HG02885 (cell line): ENCODE data around the gene OMP.

ENCODE experiments used
- ATAC-seq: cut with Tn5 transposase; IDR thresholded peaks from one replicate; pipeline ENCODE4 v1.9.1; 2021; ENCODE audit warnings: mild to moderate bottlenecking; ENCODE audit not compliant: unreplicated experiment, poor library complexity

The OMP gene

DNA sequence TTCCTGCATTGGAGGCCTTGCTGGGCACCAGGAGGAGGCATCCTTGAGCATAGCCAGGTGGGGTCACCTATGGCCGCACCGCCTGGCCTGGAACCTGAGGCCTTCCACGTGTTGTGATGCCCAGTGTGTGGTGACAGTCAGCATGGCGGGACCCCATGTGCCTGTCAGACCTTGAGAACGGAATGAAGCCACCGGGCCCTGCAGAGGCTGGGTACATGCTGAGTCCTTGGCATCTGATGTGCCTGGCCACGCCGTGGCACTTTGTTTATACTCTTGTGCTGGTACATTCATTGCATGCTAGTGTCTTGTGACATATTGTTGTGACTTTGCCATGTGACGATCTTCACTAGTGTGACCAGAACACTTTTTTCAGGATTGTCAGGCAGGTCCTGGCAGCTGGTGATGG is 16.9 kb downstream of the OMP start:
- no peak for ATAC-seq

DNA sequence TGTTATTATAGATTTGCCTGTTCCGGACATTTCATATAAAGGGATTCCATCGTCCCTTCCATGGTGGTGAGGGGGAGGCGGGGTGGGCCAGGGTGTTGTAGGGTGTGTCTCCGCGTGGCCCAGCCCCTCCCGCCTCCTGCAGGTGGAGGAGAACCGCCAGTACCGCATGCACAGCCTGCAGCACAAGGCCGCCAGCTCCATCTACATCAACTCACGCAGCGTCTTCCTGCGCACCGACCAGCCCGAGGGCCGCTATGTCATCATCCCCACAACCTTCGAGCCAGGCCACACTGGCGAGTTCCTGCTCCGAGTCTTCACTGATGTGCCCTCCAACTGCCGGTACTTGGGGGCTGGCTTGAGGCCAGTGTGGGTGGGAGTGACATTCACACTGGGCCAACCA is 17.9 kb downstream of the OMP start:
- no peak for ATAC-seq

DNA sequence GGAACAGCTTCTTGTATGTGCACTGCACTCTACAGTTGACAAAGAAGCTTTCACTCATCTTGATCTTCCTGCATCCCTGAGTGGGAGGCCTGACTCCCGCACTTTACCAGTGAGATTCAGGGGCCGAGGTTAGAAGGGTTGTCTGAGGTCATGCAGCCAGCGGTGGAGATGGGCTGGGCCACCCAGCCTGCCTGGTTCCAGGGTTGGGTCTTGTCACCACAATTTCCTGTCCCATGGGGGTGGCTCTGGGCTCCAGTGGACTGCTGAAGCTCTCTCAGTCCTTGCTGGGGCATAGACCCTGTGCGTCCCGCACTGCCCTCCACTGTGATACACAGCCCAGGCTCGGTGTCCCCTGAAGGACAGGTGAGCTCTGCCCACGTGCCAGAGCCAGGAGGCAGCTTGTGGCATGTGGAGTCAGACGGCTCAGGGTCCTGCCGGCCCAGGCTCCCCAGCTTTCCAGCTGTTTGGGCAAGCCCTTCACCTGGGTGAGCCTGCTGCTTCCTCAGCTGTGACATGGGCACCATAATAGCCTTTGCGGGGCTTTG is 18.5 kb downstream of the OMP start:
- ATAC-seq: no peak

DNA sequence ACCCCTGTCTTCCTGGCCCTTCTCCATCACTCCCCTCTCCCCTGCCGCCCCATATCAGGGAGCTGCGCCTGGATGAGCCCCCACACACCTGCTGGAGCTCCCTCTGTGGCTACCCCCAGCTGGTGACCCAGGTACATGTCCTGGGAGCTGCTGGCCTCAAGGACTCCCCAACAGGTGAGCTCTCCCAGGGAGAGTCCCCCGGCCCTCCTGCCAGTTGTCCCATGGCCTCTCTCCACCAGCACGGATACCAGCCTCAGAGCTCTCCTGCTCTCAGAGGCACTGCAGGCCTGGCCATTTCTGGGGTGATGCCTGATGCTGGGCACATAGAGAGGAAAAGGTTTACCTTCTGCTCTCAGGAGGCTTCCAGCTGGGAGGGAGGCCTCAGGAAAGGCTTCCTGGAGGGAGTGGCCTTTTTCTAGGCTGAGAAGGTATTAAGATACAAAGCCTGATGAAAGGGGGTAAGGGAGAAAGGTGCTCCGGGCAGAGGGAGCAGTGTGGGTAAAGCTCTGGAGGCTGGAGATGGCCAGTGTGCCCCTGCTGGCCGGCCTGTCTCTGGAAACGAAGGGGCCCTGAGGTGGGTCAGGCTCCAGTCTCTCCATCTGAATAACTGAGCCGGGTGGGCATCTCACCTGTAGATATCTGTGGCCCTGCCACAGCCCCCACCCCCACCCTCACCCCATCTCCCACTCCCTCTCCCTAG is 19.4 kb downstream of the OMP start:
- no peak for ATAC-seq

DNA sequence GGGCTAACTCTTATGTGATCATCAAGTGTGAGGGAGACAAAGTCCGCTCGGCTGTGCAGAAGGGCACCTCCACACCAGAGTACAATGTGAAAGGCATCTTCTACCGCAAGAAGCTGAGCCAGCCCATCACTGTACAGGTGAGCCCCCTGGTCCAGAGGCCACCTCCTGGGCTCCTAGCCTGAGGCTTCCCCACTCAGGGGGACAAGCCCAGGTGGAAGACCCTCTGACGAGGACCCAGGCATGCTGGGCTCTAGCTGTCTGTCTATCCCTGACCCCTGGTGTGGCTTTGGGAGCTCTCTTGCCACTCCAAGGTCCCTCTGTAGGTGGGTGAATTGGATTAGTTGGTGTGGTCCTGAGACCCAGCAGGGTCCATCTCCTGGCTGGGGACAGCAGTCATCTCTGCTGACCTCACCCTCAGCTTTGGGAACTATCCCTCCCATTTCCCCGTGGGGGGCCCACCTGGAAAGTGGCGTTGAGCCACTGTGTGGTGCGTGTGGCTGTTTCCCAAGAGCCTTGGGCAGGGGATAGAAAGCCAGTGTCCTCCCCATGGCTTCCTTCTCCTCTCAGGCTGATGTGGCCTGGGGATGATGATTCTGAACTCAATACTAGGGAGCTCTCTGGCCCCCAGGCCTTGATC is 20.1 kb downstream of the OMP start:
- no peak for ATAC-seq

DNA sequence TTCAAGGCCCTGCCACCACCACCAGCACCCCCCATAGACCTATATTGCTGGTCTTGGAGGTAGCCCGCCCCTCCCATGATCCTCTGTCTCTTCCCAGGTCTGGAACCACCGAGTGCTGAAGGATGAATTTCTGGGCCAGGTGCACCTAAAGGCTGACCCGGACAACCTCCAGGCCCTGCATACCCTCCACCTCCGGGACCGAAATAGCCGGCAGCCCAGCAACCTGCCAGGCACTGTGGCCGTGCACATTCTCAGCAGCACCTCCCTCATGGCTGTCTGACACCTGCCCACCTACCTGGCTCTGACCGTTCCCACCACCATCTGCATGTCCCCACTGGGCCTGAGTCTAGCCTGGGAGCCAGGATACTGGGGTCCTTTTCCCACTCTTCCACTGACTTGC is 21.0 kb downstream of the OMP start:
- no peak for ATAC-seq

DNA sequence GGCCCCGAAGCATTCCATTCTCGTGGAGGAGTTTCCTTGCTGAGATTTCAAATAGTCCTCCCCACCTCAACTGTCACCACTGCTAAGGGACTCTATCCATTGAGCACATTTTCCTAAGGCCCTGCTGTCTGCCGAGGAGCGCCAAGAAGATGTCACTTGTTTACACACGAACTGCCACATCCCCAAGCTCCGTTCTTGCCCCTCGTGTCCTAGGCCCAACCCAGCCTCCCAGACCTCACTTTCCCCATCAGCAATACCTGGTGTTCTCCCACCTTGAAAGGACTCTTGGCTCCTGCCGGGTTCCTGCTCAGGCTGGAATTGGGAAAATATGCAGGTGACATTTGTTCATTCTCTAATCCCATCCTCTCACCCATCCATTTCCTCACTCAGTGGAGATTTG is 21.4 kb downstream of the OMP start:
- ATAC-seq: no peak

DNA sequence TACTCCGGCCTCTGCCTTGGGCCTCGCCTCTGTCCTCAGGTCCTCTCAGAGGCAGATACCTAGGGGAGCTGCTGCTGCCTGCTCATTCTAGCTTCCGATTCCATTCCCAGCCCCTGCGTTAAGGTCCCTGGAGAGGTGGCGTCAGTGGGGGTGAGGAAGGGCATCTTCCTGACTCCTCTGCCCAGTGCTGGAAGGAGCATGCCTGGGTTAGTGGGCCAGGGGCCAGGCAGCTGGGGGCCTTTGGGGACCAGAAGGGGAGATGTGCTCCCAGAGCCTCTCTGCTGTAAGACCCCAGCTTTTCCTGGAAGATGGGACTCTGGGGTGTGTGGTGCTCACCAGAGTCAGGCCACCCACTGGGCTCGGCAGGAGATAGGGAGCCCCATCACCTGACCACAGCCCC is 21.8 kb downstream of the OMP start:
- no peak for ATAC-seq

DNA sequence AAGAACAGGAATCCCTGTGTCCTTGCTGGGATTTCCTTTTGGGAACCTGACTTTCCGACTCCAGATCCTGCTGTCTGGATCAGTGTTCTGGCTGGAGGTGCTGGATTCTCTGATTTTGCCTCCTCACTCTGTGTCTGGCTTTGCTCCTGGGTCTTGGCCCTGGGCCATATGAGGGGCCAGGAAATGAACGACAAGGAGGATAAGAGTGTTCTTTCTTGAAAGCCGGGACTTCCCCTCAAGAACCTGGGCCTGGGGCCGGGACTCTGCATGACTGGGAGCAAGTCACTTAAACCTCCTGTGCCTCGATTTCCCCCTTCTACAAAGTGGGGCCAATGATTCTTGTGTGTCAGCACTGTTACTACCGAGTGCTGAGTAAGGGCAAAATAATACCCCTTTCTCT is 22.6 kb downstream of the OMP start:
- no peak for ATAC-seq

DNA sequence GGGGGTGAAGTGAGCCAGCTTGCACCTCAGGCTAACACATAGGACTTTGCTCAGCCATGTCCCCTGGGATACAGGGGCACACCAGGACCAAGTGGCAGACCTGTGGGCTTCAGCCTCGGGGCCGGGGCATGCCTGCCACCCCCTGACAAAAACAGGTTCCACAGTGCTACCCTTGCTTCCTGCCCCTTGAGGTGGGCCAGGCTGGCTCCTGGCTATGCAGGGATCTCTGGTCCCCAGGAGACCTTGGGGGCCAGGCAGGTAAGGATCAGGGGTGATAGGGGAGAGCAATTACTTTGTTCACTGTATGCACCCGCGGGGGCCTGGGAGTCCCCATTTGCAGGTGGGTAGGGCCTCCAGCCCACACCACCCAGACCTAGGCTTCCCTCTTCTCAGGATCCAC is 23.1 kb downstream of the OMP start:
- ATAC-seq: no peak

DNA sequence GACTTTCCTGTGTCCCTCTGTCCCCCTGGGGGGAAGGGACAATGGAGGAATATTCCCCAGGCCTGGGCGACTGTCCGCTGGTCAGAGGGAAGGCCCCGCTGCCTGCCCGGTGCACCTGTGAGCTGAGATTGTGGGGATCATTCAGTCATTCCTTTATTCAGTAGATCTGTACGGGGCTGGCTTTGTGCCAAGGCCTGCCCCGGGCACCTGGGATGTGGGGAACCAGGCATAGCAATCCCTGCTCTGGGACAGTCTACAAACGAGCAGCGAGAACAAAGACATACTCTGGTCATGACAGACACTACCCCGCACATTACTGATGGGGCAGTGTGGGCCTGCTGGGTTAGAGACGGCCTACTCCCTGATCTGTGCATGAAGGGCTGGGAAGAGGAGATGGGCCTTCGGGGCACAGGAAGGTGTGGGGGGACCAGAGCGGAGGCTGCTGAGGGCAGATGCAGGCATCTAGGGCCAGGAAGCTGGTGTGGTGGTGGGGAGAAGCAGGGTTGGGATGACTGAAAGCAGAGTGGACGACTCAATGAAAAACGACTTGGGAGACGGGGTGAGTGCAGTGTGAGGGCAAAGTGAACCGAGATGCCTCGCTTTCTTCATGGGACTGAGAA is 23.6 kb downstream of the OMP start:
- no peak for ATAC-seq

DNA sequence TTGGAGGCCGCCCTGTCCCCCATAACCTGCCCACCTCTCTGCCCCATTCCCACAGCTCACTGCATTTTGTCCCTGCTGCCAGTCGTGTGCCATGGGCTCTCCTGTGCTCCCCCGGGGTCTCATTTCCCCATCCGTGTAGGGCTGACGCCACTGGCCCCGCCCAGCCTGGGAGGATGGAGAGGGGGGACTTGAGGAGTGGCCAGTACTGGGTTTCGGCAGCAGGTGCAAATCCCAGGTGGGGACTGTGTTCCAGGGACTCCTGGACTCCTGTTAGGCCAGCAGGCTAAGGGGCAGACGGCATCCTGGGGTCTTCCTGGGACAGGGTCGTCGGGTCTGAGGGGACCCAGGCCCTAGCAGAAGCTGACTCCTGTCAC is 24.2 kb downstream of the OMP start:
- no peak for ATAC-seq

DNA sequence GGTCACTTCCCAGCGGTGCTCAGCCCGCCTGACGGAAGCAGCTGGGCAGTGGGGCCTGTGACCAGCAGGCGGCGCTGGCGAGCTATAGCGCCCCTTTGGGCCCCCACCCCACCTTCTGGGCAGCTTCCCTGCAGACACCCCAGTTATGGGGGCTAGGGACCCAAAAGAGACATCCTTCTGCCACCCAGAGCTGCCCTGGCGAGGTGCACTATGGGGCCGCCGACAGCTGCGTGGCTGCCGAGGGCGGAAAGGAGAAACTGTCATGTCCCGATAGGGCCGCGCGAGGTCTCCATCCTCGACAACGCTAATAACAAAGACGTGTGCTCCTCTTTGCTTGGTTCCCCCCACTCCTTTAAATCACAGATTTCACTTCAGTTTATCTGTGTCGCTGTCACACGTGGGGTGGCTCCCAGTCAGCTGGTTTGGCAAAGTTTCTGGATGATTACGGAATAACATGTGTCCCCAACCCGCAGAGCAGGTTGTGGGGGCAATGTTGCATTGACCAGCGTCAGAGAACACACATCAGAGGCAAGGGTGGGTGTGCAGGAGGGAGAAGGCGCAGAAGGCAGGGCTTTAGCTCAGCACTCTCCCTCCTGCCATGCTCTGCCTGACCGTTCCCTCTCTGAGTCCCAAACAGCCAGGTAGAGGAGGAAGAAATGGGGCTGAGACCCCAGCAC is 24.7 kb downstream of the OMP start:
- peak; percentile 56 for ATAC-seq

DNA sequence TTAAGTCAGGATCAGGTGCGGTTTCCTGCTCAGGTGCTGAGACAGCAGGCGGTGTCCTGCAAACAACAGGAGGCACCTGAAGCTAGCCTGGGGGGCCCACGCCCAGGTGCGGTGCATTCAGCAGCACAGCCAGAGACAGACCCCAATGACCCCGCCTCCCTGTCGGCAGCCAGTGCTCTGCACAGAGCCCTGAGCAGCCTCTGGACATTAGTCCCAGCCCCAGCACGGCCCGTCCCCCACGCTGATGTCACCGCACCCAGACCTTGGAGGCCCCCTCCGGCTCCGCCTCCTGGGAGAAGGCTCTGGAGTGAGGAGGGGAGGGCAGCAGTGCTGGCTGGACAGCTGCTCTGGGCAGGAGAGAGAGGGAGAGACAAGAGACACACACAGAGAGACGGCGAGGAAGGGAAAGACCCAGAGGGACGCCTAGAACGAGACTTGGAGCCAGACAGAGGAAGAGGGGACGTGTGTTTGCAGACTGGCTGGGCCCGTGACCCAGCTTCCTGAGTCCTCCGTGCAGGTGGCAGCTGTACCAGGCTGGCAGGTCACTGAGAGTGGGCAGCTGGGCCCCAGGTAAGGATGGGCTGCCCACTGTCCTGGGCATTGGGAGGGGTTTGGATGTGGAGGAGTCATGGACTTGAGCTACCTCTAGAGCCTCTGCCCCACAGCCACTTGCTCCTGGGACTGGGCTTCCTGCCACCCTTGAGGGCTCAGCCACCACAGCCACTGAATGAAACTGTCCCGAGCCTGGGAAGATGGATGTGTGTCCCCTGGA is 25.5 kb downstream of the OMP start, which contains the start of gene MYO7A:
MYO7A (plus strand) TSS at position 327 of the 772 bp plus-strand sequence. CDS start 2,389 bp downstream, outside the sequence.
- no peak for ATAC-seq

DNA sequence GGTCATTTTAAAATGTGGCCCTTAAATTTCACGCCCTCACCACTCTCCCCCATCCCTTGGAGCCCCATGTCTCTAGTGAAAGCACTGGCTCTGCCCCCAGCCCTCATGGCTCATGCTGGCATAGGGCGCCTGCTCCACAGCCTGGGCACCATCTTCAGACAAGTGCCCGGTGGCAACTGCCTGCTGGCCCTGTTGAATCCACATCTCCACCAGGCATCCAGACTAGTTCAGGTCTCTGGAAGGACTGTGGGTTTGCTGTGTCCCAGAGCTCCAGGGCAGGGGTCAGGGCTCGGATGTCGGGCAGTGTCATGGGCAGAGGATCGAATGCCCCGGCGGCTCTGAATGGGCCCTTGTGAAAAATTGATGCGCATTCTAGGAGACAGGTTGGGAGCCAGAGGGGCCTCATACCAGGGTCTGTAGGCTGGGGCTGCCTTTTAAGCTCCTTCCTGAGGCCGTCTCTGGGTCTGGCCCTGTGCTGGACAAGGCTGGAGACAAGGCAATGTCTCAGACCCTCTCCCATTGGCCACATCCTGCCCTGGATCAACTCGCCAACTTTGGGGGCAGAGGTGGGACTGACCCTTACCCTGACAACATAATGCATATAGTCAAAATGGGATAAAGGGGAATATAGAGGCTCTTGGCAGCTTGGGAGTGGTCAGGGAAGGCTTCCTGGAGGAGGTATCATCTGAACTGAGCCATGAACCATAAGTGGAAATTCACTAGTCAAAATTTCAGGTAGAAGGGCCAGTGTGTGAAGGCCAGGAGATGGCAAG is 26.6 kb downstream of the OMP start:
- ATAC-seq: no peak

DNA sequence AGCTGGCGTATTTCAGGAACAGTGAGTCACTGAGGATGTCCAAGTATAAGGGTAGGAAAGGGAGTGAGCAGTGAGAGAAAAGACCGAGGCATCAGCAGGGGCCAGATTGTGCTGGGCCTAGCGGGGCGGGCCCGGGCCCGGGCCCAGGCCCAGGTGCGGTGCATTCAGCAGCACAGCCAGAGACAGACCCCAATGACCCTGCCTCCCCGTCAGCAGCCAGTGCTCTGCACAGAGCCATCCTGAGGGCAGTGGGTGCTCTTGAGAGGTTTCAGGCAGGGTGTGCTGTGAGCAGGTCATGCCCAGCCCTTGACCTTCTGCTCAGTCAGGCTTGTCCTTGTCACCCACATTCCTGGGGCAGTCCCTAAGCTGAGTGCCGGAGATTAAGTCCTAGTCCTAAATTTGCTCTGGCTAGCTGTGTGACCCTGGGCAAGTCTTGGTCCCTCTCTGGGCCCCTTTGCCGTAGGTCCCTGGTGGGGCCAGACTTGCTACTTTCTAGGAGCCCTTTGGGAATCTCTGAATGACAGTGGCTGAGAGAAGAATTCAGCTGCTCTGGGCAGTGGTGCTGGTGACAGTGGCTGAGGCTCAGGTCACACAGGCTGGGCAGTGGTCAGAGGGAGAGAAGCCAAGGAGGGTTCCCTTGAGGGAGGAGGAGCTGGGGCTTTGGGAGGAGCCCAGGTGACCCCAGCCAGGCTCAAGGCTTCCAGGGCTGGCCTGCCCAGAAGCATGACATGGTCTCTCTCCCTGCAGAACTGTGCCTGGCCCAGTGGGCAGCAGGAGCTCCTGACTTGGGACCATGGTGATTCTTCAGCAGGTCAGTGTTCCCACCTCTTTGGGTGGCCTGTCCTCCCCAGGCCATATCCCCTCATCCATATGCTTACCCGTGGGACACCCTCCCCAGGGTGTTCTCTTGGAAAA is 27.5 kb downstream of the OMP start:
- ATAC-seq: no peak

DNA sequence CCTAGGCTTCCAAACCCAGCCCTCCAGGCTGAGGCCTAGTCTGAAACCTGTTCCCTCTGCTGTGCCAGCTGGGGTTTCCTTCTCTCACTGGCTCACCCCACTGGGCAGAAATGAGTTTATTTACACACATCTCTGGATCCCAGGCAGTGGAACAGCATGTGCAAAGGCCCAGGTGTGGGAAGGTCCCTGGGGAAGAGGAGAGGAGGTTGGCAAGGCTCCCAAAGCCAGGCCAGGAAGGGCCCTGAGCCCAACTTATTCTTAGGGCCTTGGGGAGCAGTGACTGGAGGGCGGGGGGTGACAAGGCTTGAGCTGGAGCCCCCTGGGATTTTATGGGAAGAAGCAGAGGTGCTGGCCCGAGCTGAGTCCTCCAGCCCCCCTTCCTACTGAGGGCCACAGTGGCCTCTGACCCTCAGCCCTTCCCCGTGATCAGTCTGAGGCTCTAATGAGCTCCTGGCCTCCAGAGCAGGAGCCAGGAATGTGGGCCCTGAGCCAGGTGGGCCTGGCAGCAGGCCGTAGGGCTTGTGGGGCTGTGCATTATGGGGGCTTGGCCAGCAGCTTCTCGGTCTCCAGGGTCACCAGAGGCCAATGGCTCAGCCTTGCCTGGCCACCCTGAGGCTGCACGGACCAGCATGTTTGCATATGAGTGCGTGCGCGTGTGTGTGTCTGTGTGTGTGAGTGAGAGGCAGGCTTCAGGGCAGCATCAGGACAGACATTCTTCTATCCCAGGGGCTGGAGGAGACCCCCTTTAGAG is 28.3 kb downstream of the OMP start:
- no peak for ATAC-seq

DNA sequence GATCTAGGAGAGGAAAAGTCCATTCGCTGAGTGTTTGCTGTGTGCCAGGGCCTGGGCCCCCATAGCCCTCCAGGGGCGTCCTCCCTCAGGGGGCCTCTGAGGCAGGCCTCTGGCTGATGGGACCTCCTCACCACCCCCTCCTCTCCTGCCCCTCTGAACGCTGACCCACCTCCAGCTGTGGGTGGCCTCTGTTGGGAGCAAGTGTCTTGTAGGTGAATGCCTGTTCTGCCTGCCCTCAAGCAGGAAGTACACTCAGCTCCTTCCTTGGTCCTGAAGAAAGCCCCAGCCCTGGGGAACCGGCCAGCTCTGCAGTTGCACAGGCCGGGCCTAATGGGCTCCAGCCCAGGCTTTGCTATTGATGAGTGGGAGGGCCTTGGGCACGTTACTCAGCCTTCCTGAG is 28.9 kb downstream of the OMP start:
- no peak for ATAC-seq
